Measurements from ENCODE around the gene MED13. TPM values are rescaled to one million over a fixed set of nuclear protein-coding genes. Genes with fewer than 3 reads are reported as not detected.

MED13 gene
- total RNA-seq, 4 donors from 2014 or later = 24.3 to 69.0 (median 51.0) TPM

GRCh38 chr17:61974115-61974514 lies 91.0 kb downstream of the MED13 start:
- no peak for TF ChIP-seq CTCF (IDR thresholded peaks at IDR 0.05)
- TF ChIP-seq POLR2A (IDR thresholded peaks at IDR 0.05) = no peak
- Histone ChIP-seq H3K9me3 (no peaks in the 10 kb centered on the region), H3K4me1 (no peaks in the 10 kb centered on the region), H3K27me3 (no peaks in the 10 kb centered on the region), H3K36me3 (peaks cover 6 to 89% (median 6%) of the 10 kb centered on the region in 3 donors), H3K4me3 (no peak overlapping the region), H3K27ac (no peak overlapping the region)
- WGBS, 2 donors = 92 to 95% methylated on average over 7 of the region's 7 CpGs
- intact Hi-C loops (cut with DNase I) = no loop called here
- DNase-seq = no peak

DNA sequence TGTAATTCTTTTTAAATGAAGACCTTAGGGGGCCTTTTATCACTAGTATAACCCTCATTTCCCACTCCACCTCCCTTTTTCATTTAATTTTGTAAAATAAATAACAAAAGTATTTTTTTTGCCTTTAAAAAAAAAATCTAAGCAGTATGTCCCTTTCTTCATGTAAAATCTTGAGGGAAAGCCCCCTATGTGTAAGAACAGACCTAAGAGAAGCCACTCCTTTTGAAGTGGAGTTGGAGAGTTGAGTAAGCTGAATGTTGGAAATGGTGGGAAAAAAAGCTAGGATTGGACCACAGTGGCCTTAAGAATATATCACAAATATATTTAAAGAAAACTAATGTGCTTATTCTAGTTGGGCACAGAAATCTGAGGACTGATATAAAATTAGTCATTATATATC lies 92.8 kb downstream of the MED13 start:
- no peak for TF ChIP-seq CTCF (IDR thresholded peaks at IDR 0.05)
- TF ChIP-seq POLR2A (IDR thresholded peaks at IDR 0.05) = no peak
- no peak overlapping the region for H3K4me3 ChIP-seq
- H3K27ac ChIP-seq = no peak overlapping the region
- DNase-seq = no peak
- intact Hi-C loops (cut with DNase I) = no loop called here
- no peaks in the 10 kb centered on the region for H3K27me3 ChIP-seq
- peaks cover 6 to 89% (median 21%) of the 10 kb centered on the region in 3 donors for H3K36me3 ChIP-seq
- H3K9me3 ChIP-seq = no peaks in the 10 kb centered on the region
- H3K4me1 ChIP-seq = no peaks in the 10 kb centered on the region

DNA sequence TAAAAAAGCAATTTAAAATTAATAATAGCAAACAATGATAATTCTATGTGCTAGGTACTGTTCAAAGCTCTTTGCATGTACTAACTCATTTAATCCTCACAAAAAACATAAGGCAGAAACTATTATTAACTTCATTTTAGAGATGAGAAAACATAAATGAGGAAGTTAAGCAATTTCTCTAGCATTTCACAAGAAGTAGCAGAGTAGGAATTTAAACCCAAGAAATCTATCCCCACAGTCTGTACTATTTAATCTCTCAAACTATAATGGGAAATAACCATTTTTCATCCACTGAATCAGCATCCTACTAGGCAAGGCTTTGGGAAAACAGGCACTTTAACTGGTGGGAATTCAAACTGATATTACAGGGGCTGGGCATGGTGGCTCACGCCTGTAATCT lies 95.0 kb downstream of the MED13 start:
- intact Hi-C loops (cut with DNase I) = no loop called here
- no peak for TF ChIP-seq POLR2A (IDR thresholded peaks at IDR 0.05)
- no peak for TF ChIP-seq CTCF (IDR thresholded peaks at IDR 0.05)
- H3K9me3 ChIP-seq = no peaks in the 10 kb centered on the region

GRCh38 chr17:61968757-61969156 lies 96.3 kb downstream of the MED13 start:
- 88 to 97% methylated on average over 4 to 5 of the region's 5 CpGs for WGBS, 2 donors
- H3K36me3 ChIP-seq = peaks cover 14 to 96% (median 35%) of the 10 kb centered on the region in 3 donors
- TF ChIP-seq CTCF (IDR thresholded peaks at IDR 0.05) = no peak
- TF ChIP-seq POLR2A (IDR thresholded peaks at IDR 0.05) = no peak

More for the DNA sequence above, 95.0 kb downstream of the MED13 start:
- no peaks in the 10 kb centered on the region for H3K4me1 ChIP-seq
- DNase-seq = no peak
- peaks cover 6 to 90% (median 22%) of the 10 kb centered on the region in 3 donors for H3K36me3 ChIP-seq
- no peak overlapping the region for H3K27ac ChIP-seq
- H3K27me3 ChIP-seq = no peaks in the 10 kb centered on the region
- 100% methylated on average over 1 of the region's 1 CpG for WGBS, 2 donors
- no peak overlapping the region for H3K4me3 ChIP-seq

GRCh38 chr17:61967729-61968128 lies 97.3 kb downstream of the MED13 start:
- DNase-seq = no peak
- Histone ChIP-seq H3K27ac (no peak overlapping the region), H3K36me3 (peaks cover 14 to 100% (median 39%) of the 10 kb centered on the region in 3 donors), H3K4me1 (no peaks in the 10 kb centered on the region), H3K4me3 (no peak overlapping the region), H3K27me3 (no peaks in the 10 kb centered on the region), H3K9me3 (no peaks in the 10 kb centered on the region)
- WGBS, 2 donors = 88 to 89% methylated on average over 2 of the region's 2 CpGs
- intact Hi-C loops (cut with DNase I) = no loop called here
- no peak for TF ChIP-seq POLR2A (IDR thresholded peaks at IDR 0.05)
- TF ChIP-seq CTCF (IDR thresholded peaks at IDR 0.05) = no peak

More at GRCh38 chr17:61968757-61969156, 96.3 kb downstream of the MED13 start:
- H3K4me1 ChIP-seq = no peaks in the 10 kb centered on the region
- H3K4me3 ChIP-seq = no peak overlapping the region
- intact Hi-C loops (cut with DNase I) = no loop called here
- H3K27ac ChIP-seq = no peak overlapping the region
- H3K9me3 ChIP-seq = no peaks in the 10 kb centered on the region
- H3K27me3 ChIP-seq = no peaks in the 10 kb centered on the region
- DNase-seq = no peak

All from esophagus squamous epithelium (tissue), 5 donors.